Stimulated activated naive CD8-positive, alpha-beta T cell treated with anti-CD3 and anti-CD28 coated beads, Interleukin-15, amount 100 ng/mL, for 72 hours (primary cell): ENCODE measurements around the gene ATG9B.
A peak's percentile ranks its signal among the peaks of the same experiment; 100 is the strongest.

Source experiments
- ATAC-seq: fragments of 150-1000 bp; cut with Tn5 transposase; 2 replicates; pipeline ENCODE4 v1.10.0; 2021; ENCODE audit warnings: mild to moderate bottlenecking, moderate library complexity
- DNase-seq, 2 donors: peaks; one replicate each; pipeline ENCODE4 v3.0.0; 2021 to 2022
- H3K27ac Mint-ChIP-seq, 2 donors: one replicate each; pipeline ENCODE4 v1.8.0; 2022; ENCODE audit warnings: mild to moderate bottlenecking in 2 of 2, mixed read lengths in 2 of 2, moderate library complexity in 2 of 2
- H3K27me3 Mint-ChIP-seq: one replicate; pipeline ENCODE4 v1.8.0; 2022; ENCODE audit warnings: mixed read lengths
- H3K4me1 Mint-ChIP-seq: one replicate; pipeline ENCODE4 v1.8.0; 2022; ENCODE audit warnings: mild to moderate bottlenecking, mixed read lengths
- H3K4me3 Mint-ChIP-seq, 2 donors: one replicate each; pipeline ENCODE4 v1.8.0; 2022; ENCODE audit warnings: mild to moderate bottlenecking in 2 of 2, mixed read lengths in 2 of 2, moderate library complexity in 1 of 2
- H3K9me3 Mint-ChIP-seq, 2 donors: one replicate each; pipeline ENCODE4 v1.8.0; 2022; ENCODE audit warnings: mixed read lengths in 2 of 2

Gene ATG9B

GRCh38 chr7:151007469-151007898, 16.8 kb downstream of the ATG9B start:
- Mint-ChIP-seq H3K27ac (peak overlapping the region in 1 of 2 donors; percentile 36), H3K27me3 (no peaks in the 10 kb centered on the region), H3K4me1 (peaks cover 54% of the 10 kb centered on the region), H3K9me3 (no peaks in the 10 kb centered on the region), H3K4me3 (peak overlapping the region; percentile 76 to 90)
- DNase-seq (no peak), ATAC-seq (no peak)

DNA sequence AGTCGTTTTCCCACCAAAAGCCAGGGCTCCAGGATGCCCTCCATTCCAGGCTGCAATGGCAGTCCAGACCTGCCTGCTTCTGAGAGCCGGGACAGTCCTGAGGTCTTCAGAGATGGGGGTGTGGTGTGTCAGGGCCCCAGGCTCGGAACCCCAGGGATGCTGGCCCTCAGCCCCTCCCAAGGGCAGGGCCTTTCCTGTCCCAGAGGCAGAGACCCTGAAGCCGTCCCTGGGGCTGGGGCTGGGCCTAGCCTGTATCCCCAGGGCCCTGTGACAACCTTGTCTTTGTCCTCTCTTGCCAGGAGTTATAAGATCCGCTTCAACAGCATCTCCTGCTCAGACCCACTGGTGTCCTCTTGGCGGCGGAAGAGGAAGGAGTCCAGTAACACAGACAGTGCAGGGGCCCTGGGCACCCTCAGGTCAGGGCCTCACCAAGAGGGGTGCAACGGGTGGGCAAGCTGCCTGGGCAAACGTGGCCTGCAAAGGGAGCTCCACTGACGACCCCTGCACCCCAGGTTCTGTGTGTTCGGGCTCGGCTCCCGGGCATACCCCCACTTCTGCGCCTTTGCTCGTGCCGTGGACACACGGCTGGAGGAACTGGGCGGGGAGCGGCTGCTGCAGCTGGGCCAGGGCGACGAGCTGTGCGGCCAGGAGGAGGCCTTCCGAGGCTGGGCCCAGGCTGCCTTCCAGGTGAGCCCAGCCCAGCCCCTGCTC, 17.5 kb downstream of the ATG9B start:
- DNase-seq (no peak), ATAC-seq (no peak)
- no peaks in the 10 kb centered on the region for H3K27me3 Mint-ChIP-seq
- no peak overlapping the region for H3K4me3 Mint-ChIP-seq
- peaks cover 47% of the 10 kb centered on the region for H3K4me1 Mint-ChIP-seq
- H3K9me3 Mint-ChIP-seq: no peaks in the 10 kb centered on the region
- H3K27ac Mint-ChIP-seq: no peak overlapping the region

DNA sequence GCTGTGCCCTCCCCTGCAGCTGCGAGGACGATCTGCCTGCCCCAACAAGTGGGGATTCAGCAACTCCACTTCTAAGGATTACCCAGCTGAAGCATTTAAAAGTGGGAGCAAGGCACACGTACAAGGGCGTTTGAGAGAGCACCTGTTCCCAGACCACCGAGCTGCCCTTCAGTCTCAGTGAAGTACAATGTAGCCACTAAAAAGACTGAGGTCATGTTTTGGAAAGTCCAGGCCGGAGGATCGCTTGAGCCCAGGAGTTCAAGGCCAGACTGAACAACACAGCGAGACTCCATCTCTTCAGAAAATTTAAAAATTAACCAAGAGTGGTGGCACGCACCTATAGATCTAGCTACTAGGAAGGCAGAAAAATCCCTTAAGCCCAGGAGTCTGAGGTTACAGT, 18.7 kb downstream of the ATG9B start:
- peaks cover 37% of the 10 kb centered on the region for H3K4me1 Mint-ChIP-seq
- ATAC-seq (no peak), DNase-seq (no peak)
- H3K27ac Mint-ChIP-seq: peak overlapping the region in 1 of 2 donors; percentile 36
- H3K27me3 Mint-ChIP-seq: no peaks in the 10 kb centered on the region
- H3K4me3 Mint-ChIP-seq: no peak overlapping the region
- H3K9me3 Mint-ChIP-seq: no peaks in the 10 kb centered on the region

GRCh38 chr7:151003572-151003971, 20.7 kb downstream of the ATG9B start:
- H3K27ac Mint-ChIP-seq: no peak overlapping the region
- H3K4me1 Mint-ChIP-seq: peaks cover 27% of the 10 kb centered on the region
- no peak overlapping the region for H3K4me3 Mint-ChIP-seq
- no peaks in the 10 kb centered on the region for H3K27me3 Mint-ChIP-seq
- ATAC-seq (no peak), DNase-seq (no peak)
- H3K9me3 Mint-ChIP-seq: no peaks in the 10 kb centered on the region

GRCh38 chr7:151001546-151001945, 22.7 kb downstream of the ATG9B start:
- no peaks in the 10 kb centered on the region for H3K27me3 Mint-ChIP-seq
- H3K4me1 Mint-ChIP-seq: peaks cover 31% of the 10 kb centered on the region
- no peak overlapping the region for H3K4me3 Mint-ChIP-seq
- H3K9me3 Mint-ChIP-seq: no peaks in the 10 kb centered on the region
- ATAC-seq (peak; percentile 53), DNase-seq (no peak)
- H3K27ac Mint-ChIP-seq: no peak overlapping the region

GRCh38 chr7:151000897-151001495, 23.3 kb downstream of the ATG9B start:
- Mint-ChIP-seq H3K4me1 (peaks cover 36% of the 10 kb centered on the region), H3K4me3 (no peak overlapping the region), H3K9me3 (no peaks in the 10 kb centered on the region), H3K27me3 (no peaks in the 10 kb centered on the region), H3K27ac (no peak overlapping the region)
- ATAC-seq (no peak), DNase-seq (no peak)

DNA sequence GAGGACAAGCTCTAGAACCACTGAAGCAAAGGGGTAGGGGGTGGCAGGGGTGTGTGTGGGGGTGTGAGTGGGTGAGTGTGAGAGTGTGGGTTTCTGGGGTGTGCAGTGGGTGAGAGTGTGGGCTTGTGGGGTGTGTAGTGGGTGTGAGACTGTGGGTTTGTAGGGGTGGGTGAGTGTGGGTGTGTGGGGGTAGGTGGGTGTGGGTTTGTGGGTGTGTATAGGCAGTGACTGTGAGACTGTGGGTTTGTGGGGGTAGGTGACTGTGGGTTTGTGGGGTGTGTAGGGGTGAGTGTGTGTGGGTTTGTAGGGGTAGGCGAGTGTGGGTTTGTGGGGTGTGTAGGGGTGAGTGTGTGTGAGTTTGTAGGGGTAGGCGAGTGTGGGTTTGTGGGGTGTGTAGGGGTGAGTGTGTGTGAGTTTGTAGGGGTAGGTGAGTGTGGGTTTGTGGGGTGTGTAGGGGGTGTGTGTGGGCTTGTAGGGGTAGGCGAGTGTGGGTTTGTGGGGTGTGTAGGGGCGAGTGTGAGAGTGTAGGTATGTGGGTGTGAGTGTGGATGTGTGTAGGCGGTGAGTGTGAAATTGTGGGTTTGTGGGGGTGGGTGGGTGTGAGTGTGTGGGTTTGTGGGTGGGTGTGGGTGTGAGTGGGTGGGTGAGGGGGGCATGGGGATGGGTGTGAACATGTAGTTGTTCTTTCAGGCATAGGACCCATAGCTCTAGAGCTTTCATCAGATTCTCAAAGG, 24.6 kb downstream of the ATG9B start:
- ATAC-seq: no peak
- Mint-ChIP-seq H3K4me3 (no peak overlapping the region), H3K27me3 (no peaks in the 10 kb centered on the region), H3K4me1 (peaks cover 42% of the 10 kb centered on the region), H3K27ac (no peak overlapping the region), H3K9me3 (no peaks in the 10 kb centered on the region)
- DNase-seq: no peak

DNA sequence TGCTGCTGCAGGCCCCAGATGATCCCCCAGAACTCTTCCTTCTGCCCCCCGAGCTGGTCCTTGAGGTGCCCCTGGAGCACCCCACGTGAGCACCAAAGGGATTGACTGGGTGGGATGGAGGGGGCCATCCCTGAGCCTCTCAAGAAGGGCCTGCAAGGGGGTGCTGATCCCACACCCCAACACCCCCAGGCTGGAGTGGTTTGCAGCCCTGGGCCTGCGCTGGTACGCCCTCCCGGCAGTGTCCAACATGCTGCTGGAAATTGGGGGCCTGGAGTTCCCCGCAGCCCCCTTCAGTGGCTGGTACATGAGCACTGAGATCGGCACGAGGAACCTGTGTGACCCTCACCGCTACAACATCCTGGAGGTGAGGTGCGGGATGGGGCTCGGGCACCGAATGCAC, 25.3 kb downstream of the ATG9B start:
- DNase-seq (no peak), ATAC-seq (no peak)
- Mint-ChIP-seq H3K27ac (no peak overlapping the region), H3K4me3 (no peak overlapping the region), H3K27me3 (no peaks in the 10 kb centered on the region), H3K9me3 (no peaks in the 10 kb centered on the region), H3K4me1 (peaks cover 44% of the 10 kb centered on the region)

- peaks cover 44% of the 10 kb centered on the region for H3K4me1 Mint-ChIP-seq
- ATAC-seq (no peak), DNase-seq (no peak)
- no peaks in the 10 kb centered on the region for H3K27me3 Mint-ChIP-seq
- no peaks in the 10 kb centered on the region for H3K9me3 Mint-ChIP-seq
- no peak overlapping the region for H3K4me3 Mint-ChIP-seq
- H3K27ac Mint-ChIP-seq: no peak overlapping the region
Measured at GRCh38 chr7:150998341-150998740, 26.0 kb downstream of the ATG9B start.

GRCh38 chr7:150997817-150998216, 26.5 kb downstream of the ATG9B start:
- H3K9me3 Mint-ChIP-seq: no peaks in the 10 kb centered on the region
- ATAC-seq: no peak

DNA sequence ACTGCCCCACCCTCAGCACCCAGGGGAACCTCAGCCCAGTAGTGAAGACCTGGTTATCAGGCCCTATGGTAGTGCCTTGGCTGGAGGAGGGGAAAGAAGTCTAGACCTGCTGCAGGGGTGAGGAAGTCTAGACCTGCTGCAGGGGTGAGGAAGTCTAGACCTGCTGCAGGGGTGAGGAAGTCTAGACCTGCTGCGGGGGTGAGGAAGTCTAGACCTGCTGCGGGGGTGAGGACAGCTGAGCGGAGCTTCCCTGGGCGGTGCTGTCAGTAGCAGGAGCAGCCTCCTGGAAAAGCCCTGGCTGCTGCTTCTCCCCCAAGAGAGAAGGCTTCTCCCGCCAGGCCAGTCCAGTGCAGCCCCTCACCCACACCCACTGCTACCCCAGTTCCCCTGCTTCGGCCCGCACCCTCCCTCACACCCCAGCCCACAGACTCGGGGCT, 27.2 kb downstream of the ATG9B start:
- Mint-ChIP-seq H3K9me3 (no peaks in the 10 kb centered on the region), H3K27ac (peak overlapping the region in 1 of 2 donors; percentile 14), H3K4me3 (peak overlapping the region in 1 of 2 donors; percentile 24), H3K4me1 (peaks cover 50% of the 10 kb centered on the region), H3K27me3 (no peaks in the 10 kb centered on the region)
- ATAC-seq (no peak), DNase-seq (no peak)

More at GRCh38 chr7:150997817-150998216, 26.5 kb downstream of the ATG9B start:
- peak overlapping the region; percentile 82 to 88 for H3K27ac Mint-ChIP-seq
- no peak for DNase-seq
- no peaks in the 10 kb centered on the region for H3K27me3 Mint-ChIP-seq
- no peak overlapping the region for H3K4me3 Mint-ChIP-seq
- H3K4me1 Mint-ChIP-seq: peaks cover 45% of the 10 kb centered on the region

DNA sequence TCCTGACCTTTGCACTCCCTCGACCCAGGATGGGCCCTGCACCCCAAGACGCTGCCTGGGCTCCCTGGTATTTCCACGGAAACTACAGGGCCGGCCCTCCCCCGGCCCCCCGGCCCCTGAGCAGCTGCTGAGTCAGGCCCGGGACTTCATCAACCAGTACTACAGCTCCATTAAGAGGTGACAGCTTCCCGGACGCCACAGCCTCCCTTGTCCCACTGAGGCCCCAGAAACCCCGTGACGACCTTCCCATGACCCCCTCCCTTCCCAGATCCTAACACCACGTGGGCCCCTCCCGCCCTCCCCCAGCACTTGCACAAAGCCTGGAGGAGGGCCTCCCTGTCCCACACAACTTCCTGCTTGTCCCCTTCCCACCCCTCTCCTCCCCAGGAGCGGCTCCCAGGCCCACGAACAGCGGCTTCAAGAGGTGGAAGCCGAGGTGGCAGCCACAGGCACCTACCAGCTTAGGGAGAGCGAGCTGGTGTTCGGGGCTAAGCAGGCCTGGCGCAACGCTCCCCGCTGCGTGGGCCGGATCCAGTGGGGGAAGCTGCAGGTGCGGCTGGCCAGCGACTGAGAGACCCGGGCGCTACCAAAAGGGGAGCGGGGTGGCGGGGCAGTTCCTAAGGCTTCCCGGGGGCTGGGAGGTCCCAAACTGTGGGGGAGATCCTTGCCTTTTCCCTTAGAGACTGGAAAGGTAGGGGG, 27.8 kb downstream of the ATG9B start:
- Mint-ChIP-seq H3K4me1 (peaks cover 50% of the 10 kb centered on the region), H3K4me3 (peak overlapping the region in 1 of 2 donors; percentile 59), H3K27ac (peak overlapping the region in 1 of 2 donors; percentile 33), H3K9me3 (peaks cover 0 to 2% of the 10 kb centered on the region in 2 donors), H3K27me3 (no peaks in the 10 kb centered on the region)
- peak; percentile 3 for ATAC-seq
- no peak for DNase-seq

GRCh38 chr7:150994838-150995510, 29.3 kb downstream of the ATG9B start:
- ATAC-seq: peak; percentile 27
- no peaks in the 10 kb centered on the region for H3K27me3 Mint-ChIP-seq
- peaks cover 15 to 17% of the 10 kb centered on the region in 2 donors for H3K9me3 Mint-ChIP-seq
- H3K27ac Mint-ChIP-seq: no peak overlapping the region
- no peak for DNase-seq
- peak overlapping the region in 1 of 2 donors; percentile 27 for H3K4me3 Mint-ChIP-seq
- H3K4me1 Mint-ChIP-seq: peaks cover 50% of the 10 kb centered on the region

DNA sequence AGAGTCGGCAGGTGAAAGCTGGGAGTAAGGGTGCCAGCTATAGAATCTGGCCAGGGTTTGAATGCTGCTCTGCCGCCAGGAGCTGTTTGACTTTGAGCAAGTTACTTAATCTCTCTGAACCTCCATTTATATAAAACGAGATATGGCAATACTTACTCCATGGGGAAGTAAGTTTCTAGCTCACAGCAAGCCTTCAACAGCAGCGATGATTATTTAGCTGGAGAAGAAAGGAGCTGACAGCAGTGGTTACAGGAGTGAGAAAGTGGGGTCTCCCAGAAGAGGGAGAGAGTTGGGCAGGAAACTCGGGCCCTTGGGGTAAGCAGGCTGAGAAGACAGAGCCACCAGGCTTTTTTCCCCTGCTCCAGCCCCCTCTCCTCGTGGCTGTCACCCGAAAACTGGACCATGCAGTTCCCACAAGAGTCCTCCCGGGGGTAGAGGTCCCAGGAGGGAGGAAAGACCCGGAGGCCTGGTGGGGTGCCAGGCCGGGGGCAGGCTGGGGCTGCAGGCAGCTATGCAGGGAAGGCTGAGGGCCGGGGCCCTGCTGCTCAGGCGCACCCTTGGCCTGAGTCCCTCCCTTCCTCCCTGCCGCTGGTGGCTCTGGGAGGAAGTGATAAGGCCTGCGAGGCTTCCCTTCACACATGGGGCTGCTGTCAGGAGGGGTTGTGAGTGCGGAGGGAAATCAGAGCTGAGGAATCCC, 30.0 kb downstream of the ATG9B start:
- peak overlapping the region in 1 of 2 donors; percentile 4 for H3K27ac Mint-ChIP-seq
- DNase-seq: no peak
- H3K27me3 Mint-ChIP-seq: no peaks in the 10 kb centered on the region
- H3K9me3 Mint-ChIP-seq: peaks cover 17 to 23% of the 10 kb centered on the region in 2 donors
- peaks cover 46% of the 10 kb centered on the region for H3K4me1 Mint-ChIP-seq
- H3K4me3 Mint-ChIP-seq: peak overlapping the region in 1 of 2 donors; percentile 27
- peak; percentile 43 for ATAC-seq
